Nephron progenitor cell (in vitro differentiated cells): ENCODE results near the gene SLC24A4.
"Not testable (repeated sequence)": the region's sequence is repeated elsewhere in the genome, so short reads cannot be mapped to it uniquely, and the experiment has no call there.

ENCODE experiments used
- DNase-seq: peaks from one replicate; pipeline ENCODE4 v3.0.0; 2021
- H3K27ac Mint-ChIP-seq: 2 replicates; pipeline ENCODE4 v1.8.0; 2021; ENCODE audit warnings: mild to moderate bottlenecking, moderate library complexity, mixed read lengths
- H3K27me3 Mint-ChIP-seq: 2 replicates; pipeline ENCODE4 v1.8.0; 2021; ENCODE audit warnings: mild to moderate bottlenecking, low read depth, mixed read lengths; ENCODE audit not compliant: poor library complexity
- H3K36me3 Mint-ChIP-seq: 2 replicates; pipeline ENCODE4 v1.8.0; 2021; ENCODE audit warnings: low read depth, mixed read lengths
- H3K4me1 Mint-ChIP-seq: 2 replicates; pipeline ENCODE4 v1.8.0; 2021; ENCODE audit warnings: mixed read lengths
- H3K4me3 Mint-ChIP-seq: 2 replicates; pipeline ENCODE4 v1.8.0; 2021; ENCODE audit warnings: mild to moderate bottlenecking, moderate library complexity, mixed read lengths
- H3K9me3 Mint-ChIP-seq: 2 replicates; pipeline ENCODE4 v1.8.0; 2021; ENCODE audit warnings: mild to moderate bottlenecking, moderate library complexity, mixed read lengths
- CTCF ChIP-seq: fragments of 200-600 bp; sonication (generic); IDR thresholded peaks from 2 replicates; pipeline ENCODE4 v1.5.0; 2021; ENCODE audit warnings: antibody characterized with exemption

SLC24A4 gene

DNA sequence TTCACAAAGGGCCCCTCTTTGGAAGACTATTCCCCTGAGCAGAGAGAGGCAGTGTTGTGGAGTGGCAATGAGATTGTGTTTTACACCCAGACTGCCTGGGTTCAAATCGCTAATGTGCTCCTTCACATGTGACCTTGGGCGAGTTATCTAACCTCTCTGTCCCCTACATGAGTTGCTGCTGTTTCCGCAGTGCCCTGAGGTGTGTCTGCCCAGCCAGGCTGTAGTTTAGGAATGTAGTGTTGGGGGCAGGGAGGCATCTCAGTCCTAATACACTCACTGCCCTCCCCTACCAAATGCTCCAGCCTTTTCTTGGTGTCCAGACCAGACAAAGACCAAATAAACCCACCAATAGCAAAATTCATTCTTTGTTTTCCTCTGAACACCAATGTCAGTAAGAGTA is 78.6 kb downstream of the SLC24A4 start:
- H3K4me3 Mint-ChIP-seq, result no peak overlapping the region
- H3K9me3 Mint-ChIP-seq, result peaks cover 18% of the 10 kb centered on the region
- peaks cover 11% of the 10 kb centered on the region for H3K4me1 Mint-ChIP-seq
- H3K27ac Mint-ChIP-seq, result no peak overlapping the region
- DNase-seq, result no peak
- TF ChIP-seq CTCF, result no peak
- H3K36me3 Mint-ChIP-seq, result no peaks in the 10 kb centered on the region
- H3K27me3 Mint-ChIP-seq, result peaks cover 17% of the 10 kb centered on the region

GRCh38 chr14:92402500-92402899 is 79.5 kb downstream of the SLC24A4 start:
- H3K4me1 Mint-ChIP-seq, H3K27ac Mint-ChIP-seq, H3K36me3 Mint-ChIP-seq, H3K4me3 Mint-ChIP-seq, DNase-seq: not testable (repeated sequence)
- Mint-ChIP-seq H3K27me3 (peaks cover 12% of the 10 kb centered on the region), H3K9me3 (peaks cover 26% of the 10 kb centered on the region)

DNA sequence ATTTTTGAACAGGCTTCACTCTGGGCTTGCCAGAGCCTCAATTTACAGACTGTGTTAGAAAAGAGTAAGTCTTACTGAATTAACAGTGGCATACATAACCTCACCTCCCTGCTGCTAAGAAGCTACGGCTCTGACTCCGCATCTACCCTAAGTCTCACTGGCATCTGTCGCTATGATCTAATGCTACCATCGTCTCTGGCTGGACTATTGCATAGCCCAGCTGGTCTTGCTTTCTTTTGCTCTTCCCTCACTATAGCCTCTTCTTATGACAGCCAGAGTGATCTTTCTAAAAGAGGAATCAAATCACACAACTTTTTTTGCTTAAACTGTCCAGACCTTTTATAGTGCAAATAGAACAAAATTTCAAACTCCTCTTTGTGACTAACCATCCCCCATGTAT is 81.1 kb downstream of the SLC24A4 start:
- H3K27me3 Mint-ChIP-seq, result peaks cover 18% of the 10 kb centered on the region
- peaks cover 5% of the 10 kb centered on the region for H3K4me1 Mint-ChIP-seq
- H3K36me3 Mint-ChIP-seq, result no peaks in the 10 kb centered on the region
- H3K27ac Mint-ChIP-seq, result no peak overlapping the region
- peaks cover 26% of the 10 kb centered on the region for H3K9me3 Mint-ChIP-seq
- DNase-seq, result no peak
- TF ChIP-seq CTCF, result no peak
- no peak overlapping the region for H3K4me3 Mint-ChIP-seq

GRCh38 chr14:92404421-92404820 is 81.5 kb downstream of the SLC24A4 start:
- H3K4me1 Mint-ChIP-seq, result peaks cover 5% of the 10 kb centered on the region
- H3K36me3 Mint-ChIP-seq, result no peaks in the 10 kb centered on the region
- peaks cover 26% of the 10 kb centered on the region for H3K9me3 Mint-ChIP-seq
- H3K4me3 Mint-ChIP-seq, result no peak overlapping the region
- H3K27ac Mint-ChIP-seq, result no peak overlapping the region
- no peak for DNase-seq
- no peak for TF ChIP-seq CTCF
- peaks cover 18% of the 10 kb centered on the region for H3K27me3 Mint-ChIP-seq

GRCh38 chr14:92404938-92405337 is 82.0 kb downstream of the SLC24A4 start:
- Mint-ChIP-seq H3K36me3 (no peaks in the 10 kb centered on the region), H3K9me3 (peaks cover 26% of the 10 kb centered on the region), H3K27ac (no peak overlapping the region), H3K27me3 (peaks cover 14% of the 10 kb centered on the region), H3K4me1 (peaks cover 5% of the 10 kb centered on the region), H3K4me3 (no peak overlapping the region)
- no peak for TF ChIP-seq CTCF
- no peak for DNase-seq

DNA sequence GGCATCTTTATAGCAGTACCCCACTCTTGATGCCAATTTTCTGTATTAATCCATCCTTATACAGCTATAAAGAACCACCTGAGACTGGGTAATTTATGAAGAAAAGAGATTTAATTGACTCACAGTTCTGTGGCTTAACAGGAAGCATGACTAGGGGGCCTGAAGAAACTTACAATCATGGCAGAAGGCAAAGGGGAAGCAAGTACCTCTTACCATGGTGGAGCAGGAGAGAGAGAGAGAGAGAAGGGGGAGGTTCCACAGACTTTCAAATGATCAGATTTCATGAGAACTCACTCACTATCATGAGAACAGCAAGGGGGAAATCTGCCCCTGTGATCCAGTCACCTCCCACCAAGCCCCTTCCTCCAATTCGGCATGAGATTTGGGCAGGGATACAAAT is 84.4 kb downstream of the SLC24A4 start:
- H3K36me3 Mint-ChIP-seq, result no peaks in the 10 kb centered on the region
- peaks cover 19% of the 10 kb centered on the region for H3K27me3 Mint-ChIP-seq
- H3K9me3 Mint-ChIP-seq, result peaks cover 24% of the 10 kb centered on the region
- no peak overlapping the region for H3K27ac Mint-ChIP-seq
- DNase-seq, result no peak
- no peak overlapping the region for H3K4me3 Mint-ChIP-seq
- peaks cover 13% of the 10 kb centered on the region for H3K4me1 Mint-ChIP-seq
- no peak for TF ChIP-seq CTCF

- no peak for DNase-seq
- Mint-ChIP-seq H3K27me3 (peaks cover 25% of the 10 kb centered on the region), H3K36me3 (no peaks in the 10 kb centered on the region), H3K27ac (no peak overlapping the region), H3K4me1 (peaks cover 19% of the 10 kb centered on the region), H3K9me3 (peaks cover 22% of the 10 kb centered on the region), H3K4me3 (no peak overlapping the region)
- TF ChIP-seq CTCF, result no peak
Measured at GRCh38 chr14:92409043-92409442, 86.1 kb downstream of the SLC24A4 start.
